Frontal cortex (tissue), 1 donor: ENCODE data around the gene TOMM5. TPM values are rescaled to one million over a fixed set of nuclear protein-coding genes. Genes with fewer than 3 reads are reported as not detected.

ENCODE experiments used
- total RNA-seq: library from RNA; depleted of rRNA; stranded (reverse); fragments of >200 nt; gene quantifications from one replicate; pipeline ENCODE4 v1.2.3, GENCODE V29; 2014

TOMM5 gene
- total RNA-seq, 1 donor from 2014 or later: 75.0 TPM

Other genes with a start within 250 kb of the TOMM5 start
- gene GRHPR, start 169.9 kb downstream of the TOMM5 start, total RNA-seq: 48.1 TPM
- 20.4 TPM for gene ZBTB5, start 127.1 kb downstream of the TOMM5 start, total RNA-seq
- gene POLR1E, start 106.6 kb downstream of the TOMM5 start, total RNA-seq: 40.4 TPM
- gene FBXO10, start 16.2 kb downstream of the TOMM5 start, total RNA-seq: 8.6 TPM
- 0.41 TPM for gene FRMPD1, start 58.4 kb upstream of the TOMM5 start, total RNA-seq
- 3.7 TPM for gene TRMT10B, start 161.2 kb upstream of the TOMM5 start, total RNA-seq
- 73.4 TPM for gene EXOSC3, start 192.5 kb upstream of the TOMM5 start, total RNA-seq
- gene DCAF10, start 208.2 kb upstream of the TOMM5 start, total RNA-seq: 23.2 TPM